HG03565 (cell line): ENCODE results near the gene DHX38.
"Not testable (repeated sequence)": the region's sequence is repeated elsewhere in the genome, so short reads cannot be mapped to it uniquely, and the experiment has no call there.

Source experiments
- ATAC-seq: cut with Tn5 transposase; IDR thresholded peaks from one replicate; pipeline ENCODE4 v1.9.1; 2021; ENCODE audit warnings: mild to moderate bottlenecking, moderate library complexity; ENCODE audit not compliant: unreplicated experiment

Gene DHX38

GRCh38 chr16:72093448-72094265 is at the start of gene DHX38, which contains the start of gene TXNL4B:
TSS of gene DHX38 (plus strand) at chr16:72093847. CDS start at chr16:72096158, 2,311 bp downstream.
TSS of gene TXNL4B (minus strand) at chr16:72093620. CDS start at chr16:72090749, 2,871 bp downstream.
- peak; percentile 97 for ATAC-seq

GRCh38 chr16:72044296-72044695 is 49.4 kb upstream of the DHX38 start:
- no peak for ATAC-seq

- no peak for ATAC-seq
Measured at GRCh38 chr16:72044825-72045359, 48.8 kb upstream of the DHX38 start.

- no peak for ATAC-seq
Measured at GRCh38 chr16:72049110-72049509, 44.5 kb upstream of the DHX38 start.

GRCh38 chr16:72050769-72051464 is 42.7 kb upstream of the DHX38 start:
- no peak for ATAC-seq

GRCh38 chr16:72051818-72052217 is 41.8 kb upstream of the DHX38 start:
- ATAC-seq, result no peak

- ATAC-seq, result not testable (repeated sequence)
Measured at GRCh38 chr16:72054254-72054847, 39.3 kb upstream of the DHX38 start, which contains the start of gene HP. TSS of gene HP (plus strand) at chr16:72054505. CDS start at chr16:72054653, 148 bp downstream.

- ATAC-seq, result no peak
Measured at GRCh38 chr16:72055911-72056310, 37.7 kb upstream of the DHX38 start.

GRCh38 chr16:72057313-72057712 is 36.3 kb upstream of the DHX38 start:
- not testable (repeated sequence) for ATAC-seq

GRCh38 chr16:72059060-72059459 is 34.6 kb upstream of the DHX38 start:
- not testable (repeated sequence) for ATAC-seq

GRCh38 chr16:72060405-72060804 is 33.2 kb upstream of the DHX38 start:
- ATAC-seq, result no peak

GRCh38 chr16:72061564-72061963 is 32.1 kb upstream of the DHX38 start:
- no peak for ATAC-seq

GRCh38 chr16:72064361-72064894 is 29.2 kb upstream of the DHX38 start:
- ATAC-seq, result no peak

- ATAC-seq, result no peak
Measured at GRCh38 chr16:72066747-72067146, 26.9 kb upstream of the DHX38 start.

- no peak for ATAC-seq
Measured at GRCh38 chr16:72068930-72069329, 24.7 kb upstream of the DHX38 start.

- no peak for ATAC-seq
Measured at GRCh38 chr16:72072514-72073342, 20.9 kb upstream of the DHX38 start.

GRCh38 chr16:72073560-72074230 is 20.0 kb upstream of the DHX38 start:
- no peak for ATAC-seq

GRCh38 chr16:72075067-72075466 is 18.6 kb upstream of the DHX38 start:
- ATAC-seq, result not testable (repeated sequence)

GRCh38 chr16:72076991-72077706 is 16.5 kb upstream of the DHX38 start:
- not testable (repeated sequence) for ATAC-seq
